Panc1 (cell line): ENCODE results near the gene KCNQ1.

Experiments
- POLR2AphosphoS5 ChIP-seq: IDR thresholded peaks from 2 replicates; pipeline ENCODE4 v1.6.1; 2012; ENCODE audit warnings: mild to moderate bottlenecking, low read depth, low read length, moderate library complexity
- TCF7L2 ChIP-seq: IDR thresholded peaks from 2 replicates; pipeline ENCODE4 v1.6.1; 2011; ENCODE audit warnings: mild to moderate bottlenecking, low read depth, low read length, inconsistent platforms
- TF ChIP-seq, protein P1 (sequence below), 2 experiments: IDR thresholded peaks; 2 replicates each; pipeline ENCODE4 v1.6.1; 2011 to 2012; ENCODE audit warnings: low read depth in 2 of 2, control low read depth in 1 of 2, low read length in 1 of 2, mild to moderate bottlenecking in 1 of 2, moderate library complexity in 1 of 2; ENCODE audit not compliant: insufficient read depth in 1 of 2
- TF ChIP-seq, protein P2 (sequence below): fragments of 450-650 bp; IDR thresholded peaks from 2 replicates; pipeline ENCODE4 v1.5.1; 2017; ENCODE audit warnings: mild to moderate bottlenecking

DNA sequence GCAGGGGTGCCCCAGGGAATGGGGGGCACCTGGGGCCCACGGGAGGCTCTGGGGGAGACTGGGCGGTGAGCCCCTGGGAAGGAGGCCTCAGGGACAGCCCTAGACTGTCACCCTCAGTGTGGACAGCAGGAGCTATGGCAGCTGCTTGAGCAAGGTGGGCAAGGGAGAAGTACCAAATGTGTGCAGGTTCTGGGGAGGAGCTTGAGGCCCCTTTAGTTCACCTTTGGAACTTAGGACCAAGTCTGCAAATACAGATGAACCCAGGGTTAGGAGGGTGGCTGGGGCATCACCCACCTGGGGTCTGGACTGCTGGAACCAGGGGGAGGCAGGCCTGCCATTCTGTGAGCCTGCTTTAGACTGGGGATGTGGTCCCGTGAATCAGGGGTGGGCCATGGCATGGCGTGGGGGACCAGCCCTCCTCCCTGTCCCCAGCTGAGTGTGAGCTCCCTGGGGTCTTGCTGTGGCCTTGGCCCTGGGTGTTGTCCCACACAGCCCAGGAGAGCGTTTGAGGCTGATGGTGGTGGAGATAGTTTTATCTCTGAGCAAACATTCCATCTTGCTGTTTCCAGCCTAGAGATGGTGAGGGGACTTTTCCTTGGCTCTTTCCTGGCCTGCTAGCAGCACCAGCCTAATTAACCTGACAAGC is 122.3 kb downstream of the KCNQ1 start:
- TF ChIP-seq, protein P1, sequence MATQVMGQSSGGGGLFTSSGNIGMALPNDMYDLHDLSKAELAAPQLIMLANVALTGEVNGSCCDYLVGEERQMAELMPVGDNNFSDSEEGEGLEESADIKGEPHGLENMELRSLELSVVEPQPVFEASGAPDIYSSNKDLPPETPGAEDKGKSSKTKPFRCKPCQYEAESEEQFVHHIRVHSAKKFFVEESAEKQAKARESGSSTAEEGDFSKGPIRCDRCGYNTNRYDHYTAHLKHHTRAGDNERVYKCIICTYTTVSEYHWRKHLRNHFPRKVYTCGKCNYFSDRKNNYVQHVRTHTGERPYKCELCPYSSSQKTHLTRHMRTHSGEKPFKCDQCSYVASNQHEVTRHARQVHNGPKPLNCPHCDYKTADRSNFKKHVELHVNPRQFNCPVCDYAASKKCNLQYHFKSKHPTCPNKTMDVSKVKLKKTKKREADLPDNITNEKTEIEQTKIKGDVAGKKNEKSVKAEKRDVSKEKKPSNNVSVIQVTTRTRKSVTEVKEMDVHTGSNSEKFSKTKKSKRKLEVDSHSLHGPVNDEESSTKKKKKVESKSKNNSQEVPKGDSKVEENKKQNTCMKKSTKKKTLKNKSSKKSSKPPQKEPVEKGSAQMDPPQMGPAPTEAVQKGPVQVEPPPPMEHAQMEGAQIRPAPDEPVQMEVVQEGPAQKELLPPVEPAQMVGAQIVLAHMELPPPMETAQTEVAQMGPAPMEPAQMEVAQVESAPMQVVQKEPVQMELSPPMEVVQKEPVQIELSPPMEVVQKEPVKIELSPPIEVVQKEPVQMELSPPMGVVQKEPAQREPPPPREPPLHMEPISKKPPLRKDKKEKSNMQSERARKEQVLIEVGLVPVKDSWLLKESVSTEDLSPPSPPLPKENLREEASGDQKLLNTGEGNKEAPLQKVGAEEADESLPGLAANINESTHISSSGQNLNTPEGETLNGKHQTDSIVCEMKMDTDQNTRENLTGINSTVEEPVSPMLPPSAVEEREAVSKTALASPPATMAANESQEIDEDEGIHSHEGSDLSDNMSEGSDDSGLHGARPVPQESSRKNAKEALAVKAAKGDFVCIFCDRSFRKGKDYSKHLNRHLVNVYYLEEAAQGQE (IDR thresholded peaks at IDR 0.05; ENCODE audit: insufficient read depth in 1 of 2, low read depth in 2 of 2, low read length in 1 of 2): no peak
- TF ChIP-seq, protein P2, sequence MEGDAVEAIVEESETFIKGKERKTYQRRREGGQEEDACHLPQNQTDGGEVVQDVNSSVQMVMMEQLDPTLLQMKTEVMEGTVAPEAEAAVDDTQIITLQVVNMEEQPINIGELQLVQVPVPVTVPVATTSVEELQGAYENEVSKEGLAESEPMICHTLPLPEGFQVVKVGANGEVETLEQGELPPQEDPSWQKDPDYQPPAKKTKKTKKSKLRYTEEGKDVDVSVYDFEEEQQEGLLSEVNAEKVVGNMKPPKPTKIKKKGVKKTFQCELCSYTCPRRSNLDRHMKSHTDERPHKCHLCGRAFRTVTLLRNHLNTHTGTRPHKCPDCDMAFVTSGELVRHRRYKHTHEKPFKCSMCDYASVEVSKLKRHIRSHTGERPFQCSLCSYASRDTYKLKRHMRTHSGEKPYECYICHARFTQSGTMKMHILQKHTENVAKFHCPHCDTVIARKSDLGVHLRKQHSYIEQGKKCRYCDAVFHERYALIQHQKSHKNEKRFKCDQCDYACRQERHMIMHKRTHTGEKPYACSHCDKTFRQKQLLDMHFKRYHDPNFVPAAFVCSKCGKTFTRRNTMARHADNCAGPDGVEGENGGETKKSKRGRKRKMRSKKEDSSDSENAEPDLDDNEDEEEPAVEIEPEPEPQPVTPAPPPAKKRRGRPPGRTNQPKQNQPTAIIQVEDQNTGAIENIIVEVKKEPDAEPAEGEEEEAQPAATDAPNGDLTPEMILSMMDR: no peak
- TF ChIP-seq POLR2AphosphoS5 (no peak), TCF7L2 (no peak)
